SK-N-SH treated with all-trans-retinoic acid at 6 μM for 48 hours (cell line): ENCODE results near the gene LIN52.

Source experiments
- ISL1 ChIP-seq: fragments of 250-450 bp; sonication (Bioruptor Pico); IDR thresholded peaks from 2 replicates; pipeline ENCODE4 v2.1.2; 2022; ENCODE audit warnings: mild to moderate bottlenecking, moderate library complexity
- TOX ChIP-seq: fragments of 250-450 bp; sonication (Bioruptor Pico); IDR thresholded peaks from 2 replicates; pipeline ENCODE4 v1.8.0; 2021; ENCODE audit warnings: mild to moderate bottlenecking, moderate library complexity, borderline replicate concordance
- ZNF70 ChIP-seq: fragments of 450-650 bp; formaldehyde crosslinking; IDR thresholded peaks from 2 replicates; pipeline ENCODE4 v1.5.0; 2020; ENCODE audit warnings: mild to moderate bottlenecking, moderate library complexity
- TF ChIP-seq, protein P1 (sequence below): fragments of 250-450 bp; sonication (Bioruptor Pico); IDR thresholded peaks from 2 replicates; pipeline ENCODE4 v1.5.1; 2020; ENCODE audit warnings: low read depth, mild to moderate bottlenecking, moderate library complexity

DNA sequence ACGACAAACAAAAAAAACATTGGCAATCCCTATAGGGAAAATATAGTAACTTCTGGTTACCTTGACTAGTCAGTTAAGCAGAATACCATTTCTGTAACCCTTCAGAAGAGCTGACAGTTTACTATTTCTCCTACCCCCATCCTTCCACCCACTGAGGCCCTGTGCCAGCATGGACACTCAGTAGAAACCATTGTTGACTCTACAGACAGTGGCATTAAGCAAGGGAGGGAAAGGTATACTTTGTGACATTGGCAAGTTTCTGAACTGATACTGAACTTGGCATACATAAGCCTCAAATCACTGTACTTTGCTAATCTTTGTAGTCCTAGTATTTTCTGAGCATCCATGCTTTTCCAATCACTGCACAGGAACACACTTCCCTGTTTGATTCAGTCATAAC lies 121.1 kb downstream of the LIN52 start:
- TF ChIP-seq ZNF70 (CRISPR knock-in tag) (no peak), TOX (no peak), ISL1 (no peak)
- TF ChIP-seq, protein P1, sequence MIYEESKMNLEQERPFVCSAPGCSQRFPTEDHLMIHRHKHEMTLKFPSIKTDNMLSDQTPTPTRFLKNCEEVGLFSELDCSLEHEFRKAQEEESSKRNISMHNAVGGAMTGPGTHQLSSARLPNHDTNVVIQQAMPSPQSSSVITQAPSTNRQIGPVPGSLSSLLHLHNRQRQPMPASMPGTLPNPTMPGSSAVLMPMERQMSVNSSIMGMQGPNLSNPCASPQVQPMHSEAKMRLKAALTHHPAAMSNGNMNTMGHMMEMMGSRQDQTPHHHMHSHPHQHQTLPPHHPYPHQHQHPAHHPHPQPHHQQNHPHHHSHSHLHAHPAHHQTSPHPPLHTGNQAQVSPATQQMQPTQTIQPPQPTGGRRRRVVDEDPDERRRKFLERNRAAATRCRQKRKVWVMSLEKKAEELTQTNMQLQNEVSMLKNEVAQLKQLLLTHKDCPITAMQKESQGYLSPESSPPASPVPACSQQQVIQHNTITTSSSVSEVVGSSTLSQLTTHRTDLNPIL, result no peak
